Activated T-cell treated with anti-CD3 and anti-CD28 coated beads, Interleukin-2, amount 50 U/mL, for 4 hours (primary cell): Measurements from ENCODE around the gene DUSP10. TPM values are rescaled to one million over a fixed set of nuclear protein-coding genes. Genes with fewer than 3 reads are reported as not detected.

Experiments
- ATAC-seq, 2 donors: fragments of 200-7000 bp; cut with Tn5 transposase; one replicate each; pipeline ENCODE4 v1.10.0; 2021
- DNase-seq: peaks from one replicate; pipeline ENCODE4 v3.0.0-alpha.2; 2020
- H3K27me3 Mint-ChIP-seq: one replicate; pipeline ENCODE4 v1.8.0; 2021; ENCODE audit warnings: low read depth, mixed read lengths
- H3K36me3 Mint-ChIP-seq: one replicate; pipeline ENCODE4 v1.8.0; 2022; ENCODE audit warnings: mixed read lengths; ENCODE audit not compliant: insufficient read depth
- H3K4me1 Mint-ChIP-seq: one replicate; pipeline ENCODE4 v1.8.0; 2021; ENCODE audit warnings: low read depth, mixed read lengths
- H3K4me3 Mint-ChIP-seq: one replicate; pipeline ENCODE4 v1.8.0; 2021; ENCODE audit warnings: mild to moderate bottlenecking, moderate library complexity, mixed read lengths
- H3K9me3 Mint-ChIP-seq: one replicate; pipeline ENCODE4 v1.8.0; 2021; ENCODE audit warnings: mixed read lengths
- total RNA-seq, 3 donors: library from RNA; stranded (reverse); gene quantifications; one replicate each; pipeline ENCODE4 v1.2.1, GENCODE V29; 2021

Gene DUSP10
- 10 to 100 TPM in 2 of 3 donors, 1 to 10 TPM in 1; 9.4 to 17.1 (median 12.4) TPM for total RNA-seq

DNA sequence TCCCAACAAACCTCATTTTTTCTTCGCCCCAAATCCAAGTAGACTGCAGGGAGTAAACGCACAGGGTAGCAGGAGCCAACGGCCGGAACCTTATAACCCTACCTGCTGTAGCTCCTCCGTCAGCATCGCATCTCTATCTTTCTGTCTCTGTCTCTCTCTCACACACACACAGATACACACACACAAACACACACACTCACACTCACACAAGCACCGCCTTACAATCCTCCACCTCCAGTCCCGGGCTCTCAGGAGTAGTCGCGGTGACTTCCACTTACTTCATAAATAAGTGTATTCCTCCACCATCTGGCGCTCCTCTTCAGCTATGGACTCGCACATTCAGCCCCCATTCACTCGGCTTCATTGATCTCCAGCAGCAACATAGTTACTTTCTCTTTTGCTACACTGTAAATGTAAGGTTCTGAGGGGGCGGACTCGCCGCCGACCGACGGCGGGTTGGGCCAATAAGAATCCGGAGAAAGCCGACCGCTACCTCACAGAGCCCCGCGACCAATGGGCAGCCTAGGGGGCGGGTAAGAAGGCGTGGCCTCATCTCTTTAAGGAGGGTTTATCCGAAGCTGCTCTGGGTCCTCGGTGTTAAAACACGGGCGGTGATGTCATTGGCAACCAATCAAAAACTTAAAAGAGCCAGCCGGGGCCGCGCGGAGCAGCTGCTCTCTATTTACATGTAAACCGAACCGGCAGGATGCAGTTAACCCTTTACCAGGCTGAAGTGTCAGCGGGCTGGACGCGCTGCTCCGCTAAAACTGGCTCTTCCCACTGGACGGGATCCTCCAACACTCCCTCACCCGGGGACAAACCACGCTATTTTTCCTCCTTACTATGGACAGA, at the start of gene DUSP10:
Gene DUSP10 (minus strand): TSS at position 387 of the 852 bp plus-strand sequence. CDS start 2,345 bp downstream, outside the sequence.
- Mint-ChIP-seq H3K4me3 (no peak within 1 kb of the TSS), H3K27me3 (no peaks in the 10 kb centered on the region), H3K36me3 (peaks cover 20% of the 10 kb centered on the region), H3K4me1 (peaks cover 20% of the 10 kb centered on the region), H3K9me3 (no peaks in the 10 kb centered on the region)
- ATAC-seq (peak; percentile 87 to 88), DNase-seq (peak; percentile 98)

GRCh38 chr1:221788466-221788865, 46.6 kb upstream of the DUSP10 start:
- no peaks in the 10 kb centered on the region for H3K9me3 Mint-ChIP-seq
- H3K4me1 Mint-ChIP-seq: peaks cover 26% of the 10 kb centered on the region
- H3K4me3 Mint-ChIP-seq: no peak overlapping the region
- DNase-seq (no peak), ATAC-seq (no peak)
- H3K27me3 Mint-ChIP-seq: no peaks in the 10 kb centered on the region
- no peaks in the 10 kb centered on the region for H3K36me3 Mint-ChIP-seq

DNA sequence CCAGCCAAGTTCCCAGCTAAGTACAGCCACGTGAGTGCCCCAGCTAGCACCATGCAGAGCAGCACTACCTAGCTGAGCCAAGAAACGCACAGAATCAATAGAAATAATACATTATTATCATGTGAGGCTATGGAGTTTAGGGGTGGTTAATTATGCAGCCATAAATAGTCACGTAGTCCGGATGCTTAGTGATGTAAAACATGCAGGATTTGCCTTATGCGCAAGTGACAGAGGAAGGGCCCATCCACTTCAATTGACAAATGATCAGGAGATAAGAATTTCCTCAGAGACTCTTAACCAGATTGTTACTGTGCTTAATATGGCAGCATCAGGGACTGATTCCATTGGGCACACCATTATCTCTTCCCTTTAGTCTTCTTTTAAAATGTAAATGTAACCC, 44.8 kb upstream of the DUSP10 start:
- H3K36me3 Mint-ChIP-seq: no peaks in the 10 kb centered on the region
- peaks cover 30% of the 10 kb centered on the region for H3K4me1 Mint-ChIP-seq
- no peak overlapping the region for H3K4me3 Mint-ChIP-seq
- H3K9me3 Mint-ChIP-seq: no peaks in the 10 kb centered on the region
- no peak for ATAC-seq
- DNase-seq: no peak
- no peaks in the 10 kb centered on the region for H3K27me3 Mint-ChIP-seq

DNA sequence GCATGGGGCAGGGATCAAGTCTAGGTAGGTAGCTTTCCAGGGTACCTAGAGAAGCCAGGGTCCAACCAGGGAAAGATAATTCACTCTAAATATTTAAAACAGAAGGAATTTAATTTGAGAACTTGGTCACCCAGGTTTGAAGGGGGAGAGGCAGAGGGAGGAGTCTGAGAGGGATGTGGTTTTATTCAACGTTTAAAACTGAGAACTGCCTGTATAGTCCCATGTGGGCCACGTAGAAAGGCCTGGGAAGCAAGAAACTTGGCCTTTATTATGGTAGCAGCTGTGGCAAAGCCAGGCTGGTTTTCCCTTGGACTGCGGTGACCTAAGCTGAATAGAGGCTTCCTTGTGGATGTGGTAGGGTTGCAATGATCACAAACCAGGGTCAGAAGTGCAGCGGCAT, 42.0 kb upstream of the DUSP10 start:
- Mint-ChIP-seq H3K4me1 (peaks cover 55% of the 10 kb centered on the region), H3K36me3 (no peaks in the 10 kb centered on the region), H3K9me3 (no peaks in the 10 kb centered on the region), H3K27me3 (no peaks in the 10 kb centered on the region), H3K4me3 (peak overlapping the region; percentile 37)
- peak; percentile 41 to 60 for ATAC-seq
- no peak for DNase-seq

DNA sequence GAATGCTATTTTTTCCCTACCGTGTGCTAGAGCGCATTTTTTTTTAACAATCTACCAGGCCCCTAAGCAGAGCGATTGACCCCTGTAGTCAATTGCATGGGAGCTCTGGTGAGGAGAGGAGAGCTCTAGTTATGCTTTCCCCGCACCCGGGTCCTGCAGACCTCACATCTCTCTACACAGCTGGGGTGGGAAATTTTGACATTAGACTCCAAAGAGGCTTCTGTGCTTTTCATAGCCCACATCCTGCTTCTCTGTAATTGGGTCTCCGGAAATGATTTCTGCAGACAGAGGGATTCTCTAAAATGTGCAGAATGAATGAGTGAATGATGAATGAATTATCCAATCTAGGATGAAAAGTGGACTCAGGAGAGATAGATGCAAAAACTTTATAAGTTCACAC, 41.5 kb upstream of the DUSP10 start:
- ATAC-seq (peak; percentile 65), DNase-seq (no peak)
- no peaks in the 10 kb centered on the region for H3K36me3 Mint-ChIP-seq
- H3K4me3 Mint-ChIP-seq: peak overlapping the region; percentile 37
- peaks cover 60% of the 10 kb centered on the region for H3K4me1 Mint-ChIP-seq
- H3K9me3 Mint-ChIP-seq: no peaks in the 10 kb centered on the region
- H3K27me3 Mint-ChIP-seq: no peaks in the 10 kb centered on the region

- ATAC-seq (peak in 1 of 2 donors; percentile 28), DNase-seq (no peak)
- Mint-ChIP-seq H3K4me3 (peak overlapping the region; percentile 37), H3K36me3 (no peaks in the 10 kb centered on the region), H3K9me3 (no peaks in the 10 kb centered on the region), H3K4me1 (peaks cover 64% of the 10 kb centered on the region), H3K27me3 (no peaks in the 10 kb centered on the region)
Measured at GRCh38 chr1:221782970-221783369, 41.1 kb upstream of the DUSP10 start.

DNA sequence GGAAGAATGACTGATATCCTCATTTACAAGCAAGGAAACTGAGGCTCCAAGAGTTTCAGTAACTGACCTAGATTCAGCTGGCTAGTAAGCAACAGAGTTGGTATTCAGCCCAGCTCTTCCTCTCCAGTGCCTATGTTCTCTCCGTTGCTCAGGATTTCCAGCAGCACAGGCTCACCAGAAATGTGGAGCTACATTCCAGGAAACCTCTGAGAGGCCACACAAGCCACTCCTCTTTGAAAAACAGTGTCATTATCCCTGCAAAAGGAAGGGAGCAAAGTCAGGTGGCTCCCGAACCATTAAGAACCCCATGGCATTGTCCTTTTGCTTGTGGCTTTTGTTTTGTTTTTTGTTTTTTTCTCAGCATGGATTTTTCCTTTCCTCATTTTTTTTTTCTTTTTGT, 40.6 kb upstream of the DUSP10 start:
- Mint-ChIP-seq H3K9me3 (no peaks in the 10 kb centered on the region), H3K27me3 (no peaks in the 10 kb centered on the region), H3K4me3 (no peak overlapping the region), H3K4me1 (peaks cover 69% of the 10 kb centered on the region), H3K36me3 (no peaks in the 10 kb centered on the region)
- DNase-seq: no peak
- no peak for ATAC-seq

- Mint-ChIP-seq H3K36me3 (no peaks in the 10 kb centered on the region), H3K9me3 (no peaks in the 10 kb centered on the region), H3K4me1 (peaks cover 82% of the 10 kb centered on the region), H3K27me3 (no peaks in the 10 kb centered on the region), H3K4me3 (no peak overlapping the region)
- no peak for ATAC-seq
- no peak for DNase-seq
Measured at GRCh38 chr1:221781102-221781755, 39.3 kb upstream of the DUSP10 start.

DNA sequence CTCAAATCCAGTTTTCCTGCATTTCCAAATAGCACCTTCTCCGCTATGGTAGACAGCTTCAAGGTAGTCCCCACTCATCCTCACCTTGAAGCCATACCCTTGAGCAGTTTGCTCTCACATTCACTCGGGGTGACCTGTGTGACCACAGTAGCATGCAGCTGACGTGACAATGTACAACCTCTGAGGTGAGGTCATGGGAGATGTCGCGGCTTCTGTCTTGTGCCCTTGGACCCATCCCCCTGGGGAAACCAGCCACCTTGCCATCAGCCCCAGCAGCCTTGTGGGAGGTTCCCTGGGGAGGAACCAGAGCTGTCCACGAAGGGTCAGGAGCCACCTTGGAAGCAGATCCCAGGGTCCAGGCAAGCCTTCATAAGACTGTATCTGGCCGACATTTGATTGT, 38.3 kb upstream of the DUSP10 start:
- no peak for DNase-seq
- Mint-ChIP-seq H3K36me3 (no peaks in the 10 kb centered on the region), H3K4me1 (peaks cover 92% of the 10 kb centered on the region), H3K4me3 (no peak overlapping the region), H3K27me3 (no peaks in the 10 kb centered on the region), H3K9me3 (no peaks in the 10 kb centered on the region)
- ATAC-seq: no peak

DNA sequence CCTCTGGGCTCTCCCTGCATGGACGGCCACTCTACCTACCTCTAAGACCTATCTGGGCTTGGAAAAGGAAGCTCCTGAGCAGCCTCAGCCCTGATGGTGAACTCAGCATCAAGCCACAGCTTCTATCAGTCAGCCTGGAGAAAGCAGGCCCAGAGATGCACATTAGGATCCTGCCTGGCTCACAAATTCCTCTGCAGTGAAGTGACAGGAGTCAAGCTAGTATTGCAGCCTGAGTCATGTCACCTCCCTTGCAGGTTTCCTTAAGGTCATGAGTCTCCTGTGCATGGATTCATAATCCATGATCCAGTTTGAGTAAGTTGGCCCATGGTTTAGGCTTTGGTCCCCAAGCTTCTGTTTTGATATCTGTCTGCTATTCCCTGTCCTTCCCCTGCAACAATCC, 37.9 kb upstream of the DUSP10 start:
- Mint-ChIP-seq H3K36me3 (no peaks in the 10 kb centered on the region), H3K4me3 (no peak overlapping the region), H3K27me3 (no peaks in the 10 kb centered on the region), H3K4me1 (peaks cover 91% of the 10 kb centered on the region), H3K9me3 (no peaks in the 10 kb centered on the region)
- ATAC-seq (no peak), DNase-seq (no peak)

GRCh38 chr1:221778535-221779142, 36.8 kb upstream of the DUSP10 start:
- Mint-ChIP-seq H3K9me3 (no peaks in the 10 kb centered on the region), H3K27me3 (no peaks in the 10 kb centered on the region), H3K4me1 (peaks cover 80% of the 10 kb centered on the region), H3K36me3 (no peaks in the 10 kb centered on the region), H3K4me3 (peak overlapping the region; percentile 22)
- peak; percentile 19 for DNase-seq
- peak; percentile 18 to 25 for ATAC-seq

- Mint-ChIP-seq H3K36me3 (no peaks in the 10 kb centered on the region), H3K27me3 (no peaks in the 10 kb centered on the region), H3K9me3 (no peaks in the 10 kb centered on the region), H3K4me3 (peak overlapping the region; percentile 22), H3K4me1 (peaks cover 75% of the 10 kb centered on the region)
- DNase-seq (no peak), ATAC-seq (peak; percentile 15 to 19)
Measured at GRCh38 chr1:221778125-221778524, 36.2 kb upstream of the DUSP10 start.

GRCh38 chr1:221777431-221778072, 35.7 kb upstream of the DUSP10 start:
- ATAC-seq (peak; percentile 88 to 90), DNase-seq (peak; percentile 12)
- H3K9me3 Mint-ChIP-seq: no peaks in the 10 kb centered on the region
- peaks cover 69% of the 10 kb centered on the region for H3K4me1 Mint-ChIP-seq
- no peaks in the 10 kb centered on the region for H3K27me3 Mint-ChIP-seq
- H3K4me3 Mint-ChIP-seq: peak overlapping the region; percentile 64
- no peaks in the 10 kb centered on the region for H3K36me3 Mint-ChIP-seq
